Esophagus squamous epithelium (tissue), 5 donors: ENCODE measurements around the gene LARP1. TPM values are rescaled to one million over a fixed set of nuclear protein-coding genes. Genes with fewer than 3 reads are reported as not detected.
"Not testable (repeated sequence)": the region's sequence is repeated elsewhere in the genome, so short reads cannot be mapped to it uniquely, and the experiment has no call there.

Source experiments
- DNase-seq: peaks from one replicate; lab custom pipeline; 2025; lab: John Stamatoyannopoulos, UW
- H3K27ac ChIP-seq, 4 donors: fragments of 200-600 bp; sonication (generic); one replicate each; pipeline ENCODE4 v1.5.1; 2016 to 2019; ENCODE audit warnings: mild to moderate bottlenecking in 1 of 4
- H3K27me3 ChIP-seq, 4 donors: fragments of 200-600 bp; sonication (generic); 1 replicate in 3 of 4; 2 replicates in 1 of 4; pipeline versions ENCODE4 v1.5.1 to v1.6.0; 2017 to 2021; ENCODE audit warnings: antibody characterized with exemption in 1 of 4
- H3K36me3 ChIP-seq, 3 donors: fragments of 200-600 bp; sonication (generic); one replicate each; pipeline ENCODE4 v1.5.1; 2016 to 2019
- H3K4me1 ChIP-seq, 3 donors: fragments of 200-600 bp; sonication (generic); one replicate each; pipeline ENCODE4 v1.5.1; 2017 to 2019
- H3K4me3 ChIP-seq, 4 donors: fragments of 200-600 bp; sonication (generic); 1 replicate in 3 of 4; 2 replicates in 1 of 4; pipeline ENCODE4 v1.5.1; 2016 to 2019; ENCODE audit warnings: mild to moderate bottlenecking in 2 of 4, moderate library complexity in 1 of 4
- H3K9me3 ChIP-seq, 3 donors: fragments of 200-600 bp; sonication (generic); one replicate each; pipeline ENCODE4 v1.5.1; 2016 to 2019
- POLR2A ChIP-seq, 4 donors: fragments of 450-650 bp; IDR thresholded peaks; one replicate each; pipeline ENCODE4 v1.6.1; 2017; ENCODE audit warnings: antibody characterized with exemption in 4 of 4, mild to moderate bottlenecking in 4 of 4, moderate library complexity in 3 of 4
- WGBS, 2 donors: methylation state at CpG; one replicate each; pipeline ENCODE4 v1.1.5; 2018; 5-methylcytosine and 5-hydroxymethylcytosine counted together
- intact Hi-C: fragments of 100-400 bp; cut with DNase I; formaldehyde crosslinking; loops from one replicate; pipeline ENCODE4 v1.15.0; 2022
- total RNA-seq, 4 donors: library from RNA; depleted of rRNA; stranded (reverse); fragments of >200 nt; gene quantifications; one replicate each; pipeline ENCODE4 v1.1.0, GENCODE V29; 2016
- TF ChIP-seq, protein P1 (sequence below), 6 experiments: fragments of 450-650 bp in 4 of 6; fragments of 200-600 bp in 2 of 6; sonication (generic) in 2 of 6; IDR thresholded peaks; one replicate each; pipeline ENCODE4 v1.5.1; 2016 to 2019; ENCODE audit warnings: antibody characterized with exemption in 6 of 6, mild to moderate bottlenecking in 4 of 6, moderate library complexity in 4 of 6
- donor health status: DM: yes; HTN: yes; CAD: no.

Gene LARP1
- total RNA-seq, 4 donors from 2014 or later: 81.7 to 105 (median 95.2) TPM

DNA sequence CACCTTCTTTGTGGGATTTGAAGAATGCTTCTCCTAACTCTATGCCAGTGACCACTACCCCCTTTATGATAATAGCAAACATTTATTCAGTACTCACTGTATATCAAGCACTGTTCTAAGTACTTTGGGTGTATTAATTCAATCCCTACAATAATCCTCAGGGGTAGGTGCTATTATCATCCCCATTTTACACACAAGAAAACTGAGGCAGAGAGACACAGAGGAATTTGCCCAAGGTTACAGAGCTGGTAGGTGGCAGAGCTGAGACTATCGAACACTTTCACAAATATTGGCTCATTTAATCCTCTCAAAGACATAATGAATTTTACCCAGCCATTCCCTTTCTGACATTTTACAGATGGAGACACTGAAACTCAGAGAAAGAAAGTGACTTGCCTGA, 9.8 kb upstream of the LARP1 start:
- H3K9me3 ChIP-seq: no peaks in the 10 kb centered on the region
- WGBS, 2 donors: 93 to 95% methylated on average over 1 of the region's 1 CpG
- H3K4me3 ChIP-seq: no peak overlapping the region
- no peaks in the 10 kb centered on the region for H3K27me3 ChIP-seq
- H3K36me3 ChIP-seq: no peaks in the 10 kb centered on the region
- intact Hi-C loops: no loop called here
- no peak for TF ChIP-seq POLR2A (IDR thresholded peaks at IDR 0.05)
- TF ChIP-seq, protein P1, sequence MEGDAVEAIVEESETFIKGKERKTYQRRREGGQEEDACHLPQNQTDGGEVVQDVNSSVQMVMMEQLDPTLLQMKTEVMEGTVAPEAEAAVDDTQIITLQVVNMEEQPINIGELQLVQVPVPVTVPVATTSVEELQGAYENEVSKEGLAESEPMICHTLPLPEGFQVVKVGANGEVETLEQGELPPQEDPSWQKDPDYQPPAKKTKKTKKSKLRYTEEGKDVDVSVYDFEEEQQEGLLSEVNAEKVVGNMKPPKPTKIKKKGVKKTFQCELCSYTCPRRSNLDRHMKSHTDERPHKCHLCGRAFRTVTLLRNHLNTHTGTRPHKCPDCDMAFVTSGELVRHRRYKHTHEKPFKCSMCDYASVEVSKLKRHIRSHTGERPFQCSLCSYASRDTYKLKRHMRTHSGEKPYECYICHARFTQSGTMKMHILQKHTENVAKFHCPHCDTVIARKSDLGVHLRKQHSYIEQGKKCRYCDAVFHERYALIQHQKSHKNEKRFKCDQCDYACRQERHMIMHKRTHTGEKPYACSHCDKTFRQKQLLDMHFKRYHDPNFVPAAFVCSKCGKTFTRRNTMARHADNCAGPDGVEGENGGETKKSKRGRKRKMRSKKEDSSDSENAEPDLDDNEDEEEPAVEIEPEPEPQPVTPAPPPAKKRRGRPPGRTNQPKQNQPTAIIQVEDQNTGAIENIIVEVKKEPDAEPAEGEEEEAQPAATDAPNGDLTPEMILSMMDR (IDR thresholded peaks at IDR 0.05): no peak
- DNase-seq: no peak
- H3K27ac ChIP-seq: no peak overlapping the region
- H3K4me1 ChIP-seq: peaks cover 0 to 23% (median 12%) of the 10 kb centered on the region in 3 donors

GRCh38 chr5:154749491-154749890, 5.7 kb upstream of the LARP1 start:
- no peaks in the 10 kb centered on the region for H3K9me3 ChIP-seq
- H3K4me1 ChIP-seq: peaks cover 2 to 24% (median 13%) of the 10 kb centered on the region in 3 donors
- intact Hi-C loops: no loop called here
- no peak for DNase-seq
- no peak overlapping the region for H3K4me3 ChIP-seq
- no peaks in the 10 kb centered on the region for H3K27me3 ChIP-seq
- WGBS, 2 donors: 88 to 100% methylated on average over 1 of the region's 1 CpG
- H3K36me3 ChIP-seq: no peaks in the 10 kb centered on the region
- no peak overlapping the region for H3K27ac ChIP-seq
- no peak for TF ChIP-seq POLR2A (IDR thresholded peaks at IDR 0.05)
- TF ChIP-seq, protein P1 (IDR thresholded peaks at IDR 0.05): no peak

DNA sequence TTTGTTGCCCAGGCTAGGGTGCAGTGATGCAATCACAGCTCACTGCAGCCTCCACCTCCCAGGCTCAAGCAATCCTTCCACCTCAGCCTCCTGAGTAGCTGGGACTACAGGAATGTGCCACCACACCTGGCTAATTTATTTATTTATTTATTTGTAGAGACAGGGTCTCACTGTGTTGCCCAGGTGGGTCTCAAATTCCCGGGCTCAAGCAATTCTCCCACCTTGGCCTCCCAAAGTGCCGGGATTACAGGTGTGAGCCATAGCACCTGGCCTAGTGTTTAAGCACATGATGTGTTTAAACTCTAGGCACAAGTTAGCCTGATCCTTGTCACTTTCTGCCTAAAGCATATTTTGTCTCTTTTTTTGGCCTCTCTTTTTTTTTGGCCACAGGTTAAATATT, 4.5 kb upstream of the LARP1 start:
- peaks cover 4 to 27% (median 15%) of the 10 kb centered on the region in 3 donors for H3K4me1 ChIP-seq
- H3K27me3 ChIP-seq, H3K27ac ChIP-seq, DNase-seq, H3K9me3 ChIP-seq, H3K4me3 ChIP-seq, H3K36me3 ChIP-seq: not testable (repeated sequence)
- 96 to 97% methylated on average over 2 of the region's 2 CpGs for WGBS, 2 donors
- intact Hi-C loops: loop anchor here (10.0 kb wide), 1 partner anchor 64 kb away; no protein-coding TSS in a partner anchor

- peaks cover 4 to 27% (median 15%) of the 10 kb centered on the region in 3 donors for H3K4me1 ChIP-seq
- H3K36me3 ChIP-seq: no peaks in the 10 kb centered on the region
- DNase-seq: no peak
- no peak for TF ChIP-seq POLR2A (IDR thresholded peaks at IDR 0.05)
- TF ChIP-seq, protein P1 (IDR thresholded peaks at IDR 0.05): no peak
- no peak overlapping the region for H3K27ac ChIP-seq
- H3K9me3 ChIP-seq: no peaks in the 10 kb centered on the region
- intact Hi-C loops: loop anchor here (10.0 kb wide), 1 partner anchor 63 kb away; no protein-coding TSS in a partner anchor
- no peak overlapping the region for H3K4me3 ChIP-seq
- H3K27me3 ChIP-seq: no peaks in the 10 kb centered on the region
Measured at GRCh38 chr5:154751854-154752253, 3.3 kb upstream of the LARP1 start.

GRCh38 chr5:154753792-154754191, 1.4 kb upstream of the LARP1 start:
- Histone ChIP-seq H3K27me3 (no peaks in the 10 kb centered on the region), H3K4me1 (peaks cover 4 to 35% (median 25%) of the 10 kb centered on the region in 3 donors), H3K36me3 (no peaks in the 10 kb centered on the region), H3K9me3 (no peaks in the 10 kb centered on the region), H3K4me3 (peak overlapping the region in 3 of 4 donors; percentile 75 to 100 (median 99)), H3K27ac (peak overlapping the region; percentile 94 to 99 (median 98))
- DNase-seq: peak; percentile 4
- WGBS, 2 donors: 22 to 29% methylated on average over 3 to 5 of the region's 5 CpGs
- intact Hi-C loops: loop anchor here (10.0 kb wide), 1 partner anchor 61 kb away; no protein-coding TSS in a partner anchor
- peak in 2 of 4 donors; percentile 59 to 60 for TF ChIP-seq POLR2A (IDR thresholded peaks at IDR 0.05)
- TF ChIP-seq, protein P1 (IDR thresholded peaks at IDR 0.05): no peak
